ENCODE results near the gene S100A5.

S100A5 gene

DNA sequence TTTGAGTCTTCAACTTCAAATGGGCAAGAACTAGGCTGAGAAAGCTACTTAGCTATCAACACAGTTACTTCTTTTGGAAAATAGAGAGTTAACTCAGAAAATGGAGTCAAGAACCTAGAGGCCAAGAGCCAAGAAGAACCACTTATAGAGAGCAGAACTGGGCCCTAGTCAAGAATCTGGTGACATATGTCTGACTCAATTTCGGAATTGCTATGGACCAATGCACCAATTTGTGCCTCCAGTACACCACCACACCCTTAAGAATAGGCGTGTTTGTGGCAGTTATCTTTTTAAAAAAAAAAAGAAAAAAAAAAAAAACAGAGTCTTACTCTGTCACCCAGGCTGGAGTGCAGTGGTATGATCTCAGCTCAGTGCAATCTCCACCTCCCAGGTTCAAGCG, 17.1 kb upstream of the S100A5 start:
- H3K4me3 ChIP-seq (ENCODE audit: low read depth, low read length) = no peak overlapping the region
- DNase-seq (ENCODE audit: low read depth) = no peak
- TF ChIP-seq, protein P1, sequence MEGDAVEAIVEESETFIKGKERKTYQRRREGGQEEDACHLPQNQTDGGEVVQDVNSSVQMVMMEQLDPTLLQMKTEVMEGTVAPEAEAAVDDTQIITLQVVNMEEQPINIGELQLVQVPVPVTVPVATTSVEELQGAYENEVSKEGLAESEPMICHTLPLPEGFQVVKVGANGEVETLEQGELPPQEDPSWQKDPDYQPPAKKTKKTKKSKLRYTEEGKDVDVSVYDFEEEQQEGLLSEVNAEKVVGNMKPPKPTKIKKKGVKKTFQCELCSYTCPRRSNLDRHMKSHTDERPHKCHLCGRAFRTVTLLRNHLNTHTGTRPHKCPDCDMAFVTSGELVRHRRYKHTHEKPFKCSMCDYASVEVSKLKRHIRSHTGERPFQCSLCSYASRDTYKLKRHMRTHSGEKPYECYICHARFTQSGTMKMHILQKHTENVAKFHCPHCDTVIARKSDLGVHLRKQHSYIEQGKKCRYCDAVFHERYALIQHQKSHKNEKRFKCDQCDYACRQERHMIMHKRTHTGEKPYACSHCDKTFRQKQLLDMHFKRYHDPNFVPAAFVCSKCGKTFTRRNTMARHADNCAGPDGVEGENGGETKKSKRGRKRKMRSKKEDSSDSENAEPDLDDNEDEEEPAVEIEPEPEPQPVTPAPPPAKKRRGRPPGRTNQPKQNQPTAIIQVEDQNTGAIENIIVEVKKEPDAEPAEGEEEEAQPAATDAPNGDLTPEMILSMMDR (conservative IDR thresholded peaks at IDR 0.05; ENCODE audit: low read depth, low read length) = no peak

DNA sequence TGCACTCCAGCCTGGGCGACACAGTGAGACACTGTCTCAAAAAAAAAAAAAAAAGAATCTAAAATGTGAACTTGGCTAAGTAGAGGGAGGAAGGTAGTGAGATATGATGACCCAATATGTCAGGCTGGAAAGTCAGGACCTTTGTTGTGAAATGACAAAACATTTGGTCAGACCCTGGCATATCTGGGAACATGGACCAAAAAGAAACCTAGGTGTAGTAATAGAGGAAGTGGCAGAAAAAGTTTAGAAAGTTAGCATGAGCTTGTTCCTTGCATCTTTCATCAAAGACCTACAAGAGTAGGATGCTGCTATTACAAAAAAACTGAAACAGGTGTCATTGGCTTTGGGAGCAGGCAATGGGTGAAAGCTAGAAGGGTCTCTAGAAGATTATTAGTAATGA, 15.6 kb upstream of the S100A5 start:
- TF ChIP-seq, protein P1 (conservative IDR thresholded peaks at IDR 0.05; ENCODE audit: low read depth, low read length) = no peak
- no peak for DNase-seq (ENCODE audit: low read depth)
- no peak overlapping the region for H3K4me3 ChIP-seq (ENCODE audit: low read depth, low read length)

DNA sequence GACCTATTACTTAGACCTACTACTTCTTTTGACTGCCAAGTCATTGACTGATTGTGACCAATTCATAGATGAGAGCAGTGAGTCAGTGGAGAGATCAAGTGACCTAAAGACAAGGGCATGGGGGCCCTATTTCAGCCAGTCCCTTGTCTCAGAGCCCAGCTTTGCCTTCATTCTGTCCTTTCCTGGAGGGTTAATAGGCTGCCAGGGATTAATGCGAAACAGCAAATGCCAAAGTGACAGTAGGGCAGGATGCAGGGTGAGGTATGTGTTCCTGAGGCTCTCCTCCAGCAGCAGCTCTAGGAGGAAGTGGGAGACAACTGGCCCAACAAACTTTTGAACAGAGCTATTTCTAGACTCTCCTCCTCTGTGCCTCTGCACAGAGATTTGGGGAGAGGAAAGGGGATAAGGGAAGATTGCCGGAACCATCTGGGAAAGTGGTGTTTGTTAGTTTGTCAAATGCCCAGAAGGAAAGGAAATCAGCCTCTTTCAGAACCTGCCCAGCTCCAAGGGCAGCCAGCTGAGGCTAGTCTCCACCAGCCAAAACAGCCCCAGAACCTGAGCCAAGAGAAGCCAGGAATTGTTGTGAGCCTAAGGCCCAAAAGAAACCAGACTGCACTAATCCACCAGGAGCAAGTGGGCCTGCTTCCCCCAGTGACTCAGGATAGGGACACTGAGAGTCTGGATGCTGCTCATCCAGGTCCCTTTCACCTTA, 13.3 kb upstream of the S100A5 start:
- DNase-seq (ENCODE audit: low read depth) = no peak
- no peak overlapping the region for H3K4me3 ChIP-seq (ENCODE audit: low read depth, low read length)
- TF ChIP-seq, protein P1 (conservative IDR thresholded peaks at IDR 0.05; ENCODE audit: low read depth, low read length) = no peak

DNA sequence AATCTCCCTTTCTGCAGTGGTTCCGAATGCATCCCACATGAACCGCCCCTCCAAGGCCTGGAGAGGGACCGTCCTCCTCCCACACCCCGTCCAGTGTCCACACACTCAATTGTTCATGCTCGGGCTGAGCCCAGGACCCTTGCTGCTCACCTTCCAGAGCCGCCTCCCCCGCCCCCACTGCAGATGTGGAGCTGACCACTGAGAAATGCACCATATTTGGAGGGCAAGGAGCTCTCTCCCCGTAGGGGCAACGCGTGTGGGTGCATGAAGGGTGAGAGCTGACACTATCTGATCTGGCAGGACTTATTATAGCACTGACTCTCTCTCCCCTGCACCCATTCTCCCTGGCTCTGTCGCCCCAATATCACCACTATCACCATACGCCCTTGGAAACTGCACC, 12.4 kb upstream of the S100A5 start:
- DNase-seq (ENCODE audit: low read depth) = no peak
- no peak overlapping the region for H3K4me3 ChIP-seq (ENCODE audit: low read depth, low read length)
- TF ChIP-seq, protein P1 (conservative IDR thresholded peaks at IDR 0.05; ENCODE audit: low read depth, low read length) = no peak

DNA sequence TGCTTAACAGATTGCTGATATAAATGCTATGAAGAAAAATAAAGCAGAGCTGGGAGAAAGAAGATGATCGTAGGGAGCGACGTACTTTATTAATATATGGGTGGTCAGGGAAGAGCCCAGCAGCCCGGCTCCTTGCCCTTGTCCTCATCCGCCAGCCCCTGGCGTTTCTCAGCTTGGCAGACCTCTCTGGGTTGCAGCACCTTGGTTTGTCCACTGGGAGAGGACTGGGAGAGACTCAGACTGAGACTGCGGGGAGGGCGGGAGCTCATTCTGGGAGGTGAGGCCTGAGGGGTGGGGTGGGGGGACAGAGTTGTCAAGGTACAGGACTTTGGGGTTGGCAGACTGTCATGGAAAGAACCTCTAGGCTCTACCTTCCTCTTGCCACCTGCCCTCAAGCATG, 11.6 kb upstream of the S100A5 start:
- TF ChIP-seq, protein P1 (conservative IDR thresholded peaks at IDR 0.05; ENCODE audit: low read depth, low read length) = no peak
- H3K4me3 ChIP-seq (ENCODE audit: low read depth, low read length) = no peak overlapping the region
- no peak for DNase-seq (ENCODE audit: low read depth)

DNA sequence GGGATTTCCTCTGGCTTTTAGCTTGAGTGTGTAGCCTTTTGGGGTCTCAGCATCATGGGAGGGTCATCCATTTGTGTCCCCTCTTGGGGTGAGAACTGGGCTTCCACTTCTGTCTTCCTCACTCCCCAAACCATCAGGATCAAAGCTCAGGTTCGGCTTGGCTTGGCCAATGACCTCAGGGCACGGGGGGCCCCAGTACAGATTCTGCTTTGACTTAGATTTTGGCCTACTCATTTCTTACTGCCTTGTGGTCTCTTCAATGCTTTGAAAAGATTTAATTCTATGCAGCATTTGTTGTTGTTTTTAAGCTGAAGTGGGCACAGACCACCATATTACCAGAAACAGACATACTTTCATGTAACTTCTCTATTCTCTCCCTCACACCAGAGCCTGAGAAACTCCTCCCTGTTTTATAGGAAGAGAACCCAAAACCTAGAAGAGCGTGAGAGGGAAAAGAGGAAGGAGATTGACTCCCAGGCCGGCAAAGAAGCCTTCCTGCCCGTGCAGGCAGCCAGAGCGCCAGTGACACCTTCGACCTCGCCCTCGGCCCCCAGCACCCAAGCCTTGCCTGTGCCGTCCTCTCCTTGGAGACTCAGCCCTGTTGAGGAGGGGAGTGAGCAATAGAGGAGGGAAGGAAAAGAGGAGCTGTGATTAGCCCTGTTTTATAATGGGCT, 10.2 kb upstream of the S100A5 start:
- TF ChIP-seq, protein P1 (conservative IDR thresholded peaks at IDR 0.05; ENCODE audit: low read depth, low read length) = no peak
- DNase-seq (ENCODE audit: low read depth) = no peak
- no peak overlapping the region for H3K4me3 ChIP-seq (ENCODE audit: low read depth, low read length)

DNA sequence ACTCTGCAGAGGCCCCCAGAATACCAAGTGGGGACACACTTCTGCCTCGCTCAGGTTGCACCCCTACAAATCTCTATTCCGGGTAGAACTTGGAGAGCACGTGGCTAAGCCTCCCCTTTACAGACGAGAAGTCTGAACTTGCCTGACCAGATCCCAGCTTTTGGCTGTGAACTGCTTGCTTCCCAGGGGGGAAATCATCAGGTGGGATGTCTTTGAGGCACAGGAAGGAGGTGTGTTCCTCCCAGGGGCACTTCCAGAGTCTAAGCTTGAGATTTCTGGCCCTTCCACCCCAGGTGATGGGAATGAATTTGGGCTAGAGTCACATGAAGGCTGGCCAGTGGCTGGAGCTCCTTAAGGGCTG, 9.6 kb upstream of the S100A5 start:
- TF ChIP-seq, protein P1 (conservative IDR thresholded peaks at IDR 0.05; ENCODE audit: low read depth, low read length) = no peak
- no peak for DNase-seq (ENCODE audit: low read depth)
- no peak overlapping the region for H3K4me3 ChIP-seq (ENCODE audit: low read depth, low read length)
